GM21381 (cell line): Measurements from ENCODE around the gene LSMEM2.
A peak's percentile ranks its signal among the peaks of the same experiment; 100 is the strongest.
"Not testable (repeated sequence)": the region's sequence is repeated elsewhere in the genome, so short reads cannot be mapped to it uniquely, and the experiment has no call there.

ENCODE experiments used
- ATAC-seq: cut with Tn5 transposase; IDR thresholded peaks from one replicate; pipeline ENCODE4 v1.9.1; 2021; ENCODE audit warnings: mild to moderate bottlenecking, moderate library complexity; ENCODE audit not compliant: unreplicated experiment

The LSMEM2 gene

GRCh38 chr3:50278880-50279224 is at the start of gene LSMEM2:
TSS of gene LSMEM2 (plus strand) at chr3:50279087. CDS start at chr3:50279114, 27 bp downstream.
- ATAC-seq, result no peak

GRCh38 chr3:50229490-50229889 is 49.4 kb upstream of the LSMEM2 start:
- no peak for ATAC-seq

GRCh38 chr3:50230104-50230793 is 48.6 kb upstream of the LSMEM2 start:
- no peak for ATAC-seq

DNA sequence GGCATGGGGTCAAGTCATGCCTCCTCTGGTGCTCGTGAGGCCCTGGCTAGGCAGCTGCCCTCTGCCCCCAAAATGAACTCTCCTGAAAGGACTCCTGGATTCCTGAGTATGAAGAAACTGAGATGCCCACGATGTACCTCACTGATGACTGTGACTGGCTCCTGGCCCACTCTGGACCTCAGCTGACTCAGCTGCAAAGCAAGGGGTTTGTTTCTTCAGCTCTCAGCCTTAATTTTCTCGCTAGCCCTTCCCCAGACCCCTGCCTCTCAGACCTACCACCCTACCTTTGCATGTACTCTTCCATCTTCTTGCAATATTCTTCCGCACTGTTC is 48.1 kb upstream of the LSMEM2 start:
- ATAC-seq, result no peak

- ATAC-seq, result no peak
Observed at GRCh38 chr3:50231581-50231980, 47.3 kb upstream of the LSMEM2 start.

DNA sequence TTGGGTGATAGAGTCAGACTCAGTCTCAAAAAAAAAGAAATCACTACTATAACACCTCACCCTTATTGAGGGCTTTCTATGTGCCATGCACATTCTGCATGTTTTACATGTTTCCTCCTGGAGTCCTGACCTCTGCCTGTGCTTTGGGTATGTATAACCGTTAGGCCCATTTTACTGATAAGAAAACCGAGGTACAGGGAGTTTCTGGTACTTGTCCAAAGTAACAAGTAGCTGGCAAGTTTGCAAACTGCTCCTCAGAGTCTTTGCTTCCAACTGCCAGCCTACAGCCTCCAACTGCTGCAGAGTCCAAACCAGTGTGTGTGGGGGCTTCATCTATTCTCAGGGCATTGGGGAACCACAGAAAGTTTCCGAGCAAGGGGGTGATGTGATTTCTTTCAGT is 46.6 kb upstream of the LSMEM2 start:
- no peak for ATAC-seq

DNA sequence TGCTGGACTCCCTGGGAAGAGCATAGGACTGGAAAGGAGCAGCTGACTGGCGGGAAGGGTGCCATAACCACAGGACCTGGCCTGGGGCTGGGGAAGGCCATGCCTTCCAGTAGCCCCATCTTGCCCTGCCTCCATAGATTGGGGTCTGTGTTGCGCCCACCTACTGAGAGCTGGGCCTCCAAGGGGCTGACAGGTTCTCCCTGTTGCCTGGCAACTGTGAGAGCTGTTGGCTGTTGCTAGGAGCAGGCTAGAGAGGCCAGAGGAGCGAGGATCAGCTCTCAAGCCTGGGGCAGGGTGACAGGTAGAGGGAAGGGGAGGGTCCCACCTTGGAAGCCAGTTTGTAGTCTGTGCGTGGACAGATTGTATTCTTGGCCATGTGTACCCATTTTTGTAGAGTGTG is 45.7 kb upstream of the LSMEM2 start:
- ATAC-seq, result no peak

- ATAC-seq, result peak; percentile 90
Observed at GRCh38 chr3:50235716-50236483, 43.0 kb upstream of the LSMEM2 start, which contains the start of gene GNAI2. TSS of gene GNAI2 (plus strand) at chr3:50236204. CDS start at chr3:50236336, 132 bp downstream.

DNA sequence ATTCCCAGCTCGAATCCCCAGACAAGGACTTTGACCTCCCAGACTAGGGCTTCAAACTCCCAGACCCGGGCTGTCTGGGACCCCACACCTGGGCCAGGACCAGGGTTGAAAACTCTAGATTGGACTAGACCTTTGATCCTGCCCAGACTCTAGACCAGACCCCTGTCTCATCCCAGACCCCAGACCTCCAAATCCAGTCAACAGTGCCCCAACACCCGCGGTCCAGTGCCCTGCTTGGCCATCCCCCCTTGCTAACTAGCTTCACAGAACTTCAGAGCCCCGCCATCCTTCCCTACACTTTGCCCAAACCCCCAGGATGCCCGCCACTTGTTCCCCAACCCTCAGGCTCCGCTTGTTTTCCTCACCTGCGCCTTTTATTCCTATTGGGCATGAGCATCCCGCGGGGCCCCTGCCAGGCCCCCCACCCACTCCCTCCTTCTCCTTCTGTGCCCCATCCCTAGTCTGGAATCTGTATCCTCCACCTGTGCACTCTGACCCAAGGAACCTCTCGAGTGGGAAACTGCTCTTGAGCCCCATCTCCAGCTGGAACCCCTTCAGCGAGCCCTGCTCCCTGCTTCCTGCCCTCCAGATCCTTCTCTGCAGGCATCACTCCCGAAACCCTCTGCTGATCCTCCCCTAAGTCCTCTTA is 42.3 kb upstream of the LSMEM2 start:
- no peak for ATAC-seq

- ATAC-seq, result no peak
Observed at GRCh38 chr3:50237133-50237651, 41.7 kb upstream of the LSMEM2 start.

- peak; percentile 31 for ATAC-seq
Observed at GRCh38 chr3:50237754-50238548, 40.9 kb upstream of the LSMEM2 start.

- no peak for ATAC-seq
Observed at GRCh38 chr3:50238549-50239026, 40.3 kb upstream of the LSMEM2 start.

- no peak for ATAC-seq
Observed at GRCh38 chr3:50239649-50240048, 39.2 kb upstream of the LSMEM2 start.

DNA sequence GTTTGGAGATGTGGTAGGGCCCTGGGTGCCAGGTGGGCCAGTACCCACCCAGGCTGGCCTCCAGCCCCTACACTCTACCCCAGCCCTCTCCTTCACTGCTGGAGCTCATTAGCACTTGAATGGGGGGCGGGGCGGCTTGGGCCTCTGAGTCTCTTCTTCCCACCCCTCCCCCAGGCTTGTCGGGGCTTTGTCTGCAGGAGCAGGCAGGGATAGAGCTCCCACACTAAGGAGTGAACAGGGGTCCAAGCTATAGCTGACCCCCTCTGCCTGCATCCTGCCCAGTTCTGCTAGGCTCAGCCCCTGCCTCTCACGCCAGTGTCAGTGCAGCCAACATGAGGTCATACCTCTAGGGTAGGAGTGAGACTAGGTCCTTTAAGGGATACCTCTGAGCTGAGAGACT is 37.7 kb upstream of the LSMEM2 start:
- ATAC-seq, result no peak

DNA sequence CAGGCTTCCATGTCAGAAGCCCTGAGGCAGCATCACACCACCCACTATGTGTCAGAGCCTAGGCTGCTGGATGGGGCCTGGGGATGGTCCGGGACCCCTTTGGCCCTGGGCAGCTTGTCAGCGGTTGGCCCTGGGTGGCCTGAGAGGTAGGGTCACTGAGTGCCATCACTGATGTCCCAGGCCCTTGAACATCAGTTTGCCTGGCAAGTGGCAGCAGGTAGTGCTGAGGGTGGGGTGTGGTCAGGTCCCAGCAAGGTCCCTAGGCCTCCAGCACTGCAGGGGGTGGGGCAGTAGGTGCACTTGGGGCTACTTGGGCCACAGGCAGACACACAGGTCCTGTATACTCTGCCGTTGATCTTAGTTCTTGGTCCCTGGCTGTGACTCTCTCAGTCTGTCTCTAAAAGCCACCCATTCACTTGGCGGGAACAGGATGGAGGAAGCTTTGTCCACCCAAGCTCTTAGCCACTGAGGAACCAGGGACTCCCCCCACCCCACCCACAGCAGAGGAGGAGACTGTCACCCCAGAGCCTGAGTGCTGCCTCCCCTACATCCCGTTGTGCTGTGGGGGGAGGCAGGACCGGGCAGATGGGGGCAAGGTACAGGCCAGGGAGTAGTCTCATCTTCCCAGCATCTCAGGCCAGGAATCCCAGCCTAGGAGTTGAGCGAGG is 37.0 kb upstream of the LSMEM2 start:
- ATAC-seq, result no peak

GRCh38 chr3:50242381-50242770 is 36.5 kb upstream of the LSMEM2 start:
- ATAC-seq, result no peak

DNA sequence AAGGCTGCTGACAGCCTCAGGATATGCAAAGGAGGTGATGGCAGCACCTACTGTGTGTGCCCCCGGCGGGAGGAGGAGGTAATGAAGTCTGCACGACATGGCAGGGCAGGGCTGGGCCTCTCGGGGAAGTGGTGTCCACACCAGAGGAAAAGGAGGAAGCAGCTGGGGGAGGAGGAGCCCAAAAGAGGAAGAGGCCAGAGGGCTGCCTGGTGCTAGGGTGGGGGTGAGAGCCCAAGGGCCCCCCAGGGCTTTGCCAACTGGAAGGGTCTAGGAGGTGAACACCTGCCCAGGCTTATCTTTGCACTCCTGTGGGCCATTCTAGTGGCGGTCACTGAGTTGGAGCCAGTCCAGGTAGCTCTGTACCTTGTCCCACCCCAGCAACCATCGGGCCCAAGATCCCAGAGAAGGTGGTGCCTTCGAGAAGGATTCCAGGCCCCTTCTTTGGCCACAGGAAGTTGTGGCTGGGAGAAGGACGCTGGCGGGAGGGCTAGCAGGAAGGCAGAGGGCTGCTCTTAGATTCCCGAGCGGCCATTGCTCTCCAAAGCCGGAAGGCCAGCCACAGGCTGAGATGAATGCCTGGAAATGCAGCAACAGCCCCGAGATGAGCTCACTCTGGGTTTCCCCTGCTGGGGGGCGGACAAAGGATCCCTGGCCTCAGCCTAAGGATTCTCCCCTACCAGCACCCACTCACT is 35.9 kb upstream of the LSMEM2 start:
- no peak for ATAC-seq

- no peak for ATAC-seq
Observed at GRCh38 chr3:50243543-50243895, 35.4 kb upstream of the LSMEM2 start.

DNA sequence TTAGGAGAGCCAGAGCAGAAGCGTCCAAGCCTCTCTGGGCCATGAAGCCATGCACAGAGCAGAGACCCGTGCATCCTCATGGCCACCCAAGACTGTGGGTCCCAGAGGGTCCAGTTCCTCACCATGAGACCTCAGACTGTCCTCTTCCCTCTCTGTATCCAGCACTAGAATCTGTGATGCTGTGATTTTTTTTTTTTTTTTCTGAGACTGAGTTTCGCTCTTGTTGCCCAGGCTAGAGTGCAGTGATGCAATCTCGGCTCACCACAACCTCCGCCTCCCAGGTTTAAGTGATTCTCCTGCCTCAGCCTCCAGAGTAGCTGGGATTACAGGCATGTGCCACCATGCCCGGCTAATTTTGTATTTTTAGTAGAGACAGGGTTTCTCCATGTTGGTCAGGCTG is 34.1 kb upstream of the LSMEM2 start:
- not testable (repeated sequence) for ATAC-seq

GRCh38 chr3:50245251-50245745 is 33.6 kb upstream of the LSMEM2 start:
- no peak for ATAC-seq
